ENCODE data around the gene CCDC85C. TPM values are rescaled to one million over a fixed set of nuclear protein-coding genes. Genes with fewer than 3 reads are reported as not detected.

Gene CCDC85C
- total RNA-seq, 1 experiment from 2014 or later = 42.3 TPM

- no peak overlapping the region for H3K27ac ChIP-seq (ENCODE audit: low read depth, low read length)
- H3K4me2 ChIP-seq (ENCODE audit: low read length) = 0 out of 2 replicates have a peak overlapping the region, but pooled peaks have one; percentile 4
- no TSS peak for BruUV-seq (replicated peaks)
- peaks cover 0 to 8% of the 10 kb centered on the region in 2 experiments; a peak in 2 of 4 replicates for H3K4me1 ChIP-seq (ENCODE audit: control insufficient read depth in 1 of 2, insufficient read depth in 2 of 2, low read length in 2 of 2)
- no peaks in the 10 kb centered on the region for H3K36me3 ChIP-seq (ENCODE audit: control insufficient read depth in 1 of 2, insufficient read depth in 2 of 2, low read length in 2 of 2)
- POLR2A ChIA-PET = no interaction called here
- no peak for DNase-seq (ENCODE audit: low read depth, low spot score)
- H3K79me2 ChIP-seq (ENCODE audit: insufficient read depth, low read length) = peaks cover 37% of the 10 kb centered on the region
- ATAC-seq = peak; percentile 49; the same call in 1 of the 2 replicates
- H4K20me1 ChIP-seq (ENCODE audit: insufficient read depth) = no peaks in the 10 kb centered on the region
- H3K9me3 ChIP-seq (ENCODE audit: control insufficient read depth in 1 of 2, insufficient read depth in 1 of 2, low read depth in 1 of 2, low read length in 2 of 2) = no peaks in the 10 kb centered on the region
- intact Hi-C loops (cut with micrococcal nuclease) = no loop called here
- no peak overlapping the region for H3K9ac ChIP-seq (ENCODE audit: low read length)
- H3K9me2 ChIP-seq (ENCODE audit: insufficient read depth) = no peaks in the 10 kb centered on the region
- CTCF ChIA-PET = no interaction called here
- H3K4me3 ChIP-seq (replicated peaks in 1 of 2; ENCODE audit: low read depth in 1 of 2, low read length in 2 of 2) = no peak overlapping the region
- RAD21 ChIA-PET (ENCODE audit: low non-redundant PET in 1 of 2, low total read pairs in 2 of 2, uncharacterized antibody in 2 of 2, unreplicated experiment in 2 of 2) = no interaction called here
- TF ChIP-seq FOSL1 (IDR thresholded peaks at IDR 0.05; ENCODE audit: low read depth) (no peak), YY1 (IDR thresholded peaks at IDR 0.05; ENCODE audit: extremely low read depth, insufficient replicate concordance, low read depth, low read length) (no peak), SRF (IDR thresholded peaks at IDR 0.05; ENCODE audit: low read depth) (no peak), REST (IDR thresholded peaks at IDR 0.05; ENCODE audit: low read depth) (no peak), EZH2 (IDR thresholded peaks at IDR 0.05) (no peak), CEBPB (IDR thresholded peaks at IDR 0.05; ENCODE audit: low read depth) (no peak), EZH2phosphoT487 (IDR thresholded peaks at IDR 0.05; ENCODE audit: borderline replicate concordance) (no peak)
- H2AFZ ChIP-seq (ENCODE audit: low read depth, low read length, poor library complexity, severe bottlenecking) = no peak overlapping the region
- H3K27me3 ChIP-seq (ENCODE audit: insufficient read depth, low read length) = no peaks in the 10 kb centered on the region
Measured at GRCh38 chr14:99554757-99555531, 49.1 kb downstream of the CCDC85C start.

All from HCT116 (cell line).